ENCODE measurements around the gene EPHA4.

EPHA4 gene

GRCh38 chr2:221571025-221571550 is 1.0 kb downstream of the EPHA4 start:
- DNase-seq: no peak

- DNase-seq: no peak
These were observed 1.7 kb downstream of the EPHA4 start for GRCh38 chr2:221570321-221570935.

GRCh38 chr2:221569871-221570270 is 2.2 kb downstream of the EPHA4 start:
- no peak for DNase-seq

GRCh38 chr2:221569425-221569845 is 2.7 kb downstream of the EPHA4 start:
- no peak for DNase-seq

GRCh38 chr2:221568299-221568698 is 3.8 kb downstream of the EPHA4 start:
- no peak for DNase-seq

- no peak for DNase-seq
These were observed 4.3 kb downstream of the EPHA4 start for GRCh38 chr2:221567809-221568208.

- no peak for DNase-seq
These were observed 4.8 kb downstream of the EPHA4 start for GRCh38 chr2:221567231-221567760.

- no peak for DNase-seq
These were observed 8.7 kb downstream of the EPHA4 start for GRCh38 chr2:221563270-221563985.

- no peak for DNase-seq
These were observed 9.9 kb downstream of the EPHA4 start for GRCh38 chr2:221562226-221562625.

GRCh38 chr2:221561770-221562169 is 10.3 kb downstream of the EPHA4 start:
- no peak for DNase-seq

GRCh38 chr2:221559991-221560390 is 12.1 kb downstream of the EPHA4 start:
- no peak for DNase-seq

GRCh38 chr2:221558107-221558506 is 14.0 kb downstream of the EPHA4 start:
- no peak for DNase-seq

GRCh38 chr2:221555494-221555846 is 16.6 kb downstream of the EPHA4 start:
- no peak for DNase-seq

GRCh38 chr2:221554769-221555493 is 17.2 kb downstream of the EPHA4 start:
- no peak for DNase-seq

GRCh38 chr2:221553333-221553732 is 18.8 kb downstream of the EPHA4 start:
- DNase-seq: no peak

- no peak for DNase-seq
These were observed 19.8 kb downstream of the EPHA4 start for GRCh38 chr2:221552291-221552690.

GRCh38 chr2:221551864-221552263 is 20.2 kb downstream of the EPHA4 start:
- DNase-seq: no peak

- DNase-seq: no peak
These were observed 23.0 kb downstream of the EPHA4 start for GRCh38 chr2:221549143-221549542.

GRCh38 chr2:221546505-221547225 is 25.4 kb downstream of the EPHA4 start:
- DNase-seq: no peak

GRCh38 chr2:221541131-221541735 is 30.9 kb downstream of the EPHA4 start:
- no peak for DNase-seq

GRCh38 chr2:221539246-221539645 is 32.9 kb downstream of the EPHA4 start:
- no peak for DNase-seq

- DNase-seq: no peak
These were observed 36.3 kb downstream of the EPHA4 start for GRCh38 chr2:221535824-221536223.
